MCF 10A (cell line): ENCODE data around the gene PPIG. TPM values are rescaled to one million over a fixed set of nuclear protein-coding genes. Genes with fewer than 3 reads are reported as not detected.

Source experiments
- BruUV-seq: library from RNA; stranded (reverse); fragments of 400-500 nt; replicated peaks from 2 replicates; lab custom pipeline; 2021; lab: Mats Ljungman, UMichigan
- CTCF ChIA-PET: fragments of 300-600 bp; sonication (Branson Sonifier 250); formaldehyde crosslinking; extraction: SDS; loops from one replicate; lab custom pipeline; 2021; ENCODE audit warnings: antibody characterized with exemption, inconsistent platforms; lab: Yijun Ruan, JAX
- POLR2A ChIA-PET: fragments of 300-600, 350-650 bp; sonication (Branson Sonifier 250); formaldehyde crosslinking; extraction: SDS; loops from one replicate; lab custom pipeline; 2020; ENCODE audit warnings: antibody characterized with exemption, inconsistent platforms; lab: Yijun Ruan, JAX
- DNase-seq: peaks from one replicate; pipeline ENCODE4 v3.0.0-alpha.2; 2018; ENCODE audit not compliant: unreplicated experiment
- H3K27ac Mint-ChIP-seq: one replicate; pipeline ENCODE4 v1.8.0; 2022; ENCODE audit warnings: mild to moderate bottlenecking, low read depth, mixed read lengths; ENCODE audit not compliant: unreplicated experiment
- H3K27me3 Mint-ChIP-seq: one replicate; pipeline ENCODE4 v1.8.0; 2022; ENCODE audit warnings: mixed read lengths; ENCODE audit not compliant: insufficient read depth, unreplicated experiment
- H3K36me3 Mint-ChIP-seq: one replicate; pipeline ENCODE4 v1.8.0; 2022; ENCODE audit warnings: mild to moderate bottlenecking, moderate library complexity, mixed read lengths; ENCODE audit not compliant: insufficient read depth, unreplicated experiment
- H3K4me1 Mint-ChIP-seq: one replicate; pipeline ENCODE4 v1.8.0; 2022; ENCODE audit warnings: mixed read lengths; ENCODE audit not compliant: insufficient read depth, unreplicated experiment
- H3K4me3 Mint-ChIP-seq: one replicate; pipeline ENCODE4 v1.8.0; 2022; ENCODE audit warnings: mild to moderate bottlenecking, moderate library complexity, mixed read lengths; ENCODE audit not compliant: unreplicated experiment
- H3K9me3 Mint-ChIP-seq: one replicate; pipeline ENCODE4 v1.8.0; 2022; ENCODE audit warnings: mixed read lengths; ENCODE audit not compliant: unreplicated experiment
- CTCF ChIP-seq: fragments of 200-600 bp; IDR thresholded peaks from one replicate; pipeline ENCODE4 v1.8.0; 2022; ENCODE audit warnings: antibody characterized with exemption, mild to moderate bottlenecking; ENCODE audit not compliant: unreplicated experiment
- intact Hi-C: fragments of 100-400 bp; cut with micrococcal nuclease; formaldehyde crosslinking; loops from 2 replicates; pipeline ENCODE4 v1.14.1; 2022
- total RNA-seq: library from RNA; stranded (reverse); gene quantifications from 2 replicates; pipeline ENCODE4 v1.2.3, GENCODE V29; 2022

The PPIG gene
- total RNA-seq, 1 experiment from 2014 or later = 64.7 TPM

- BruUV-seq = no TSS peak
- TF ChIP-seq CTCF = no peak
- Mint-ChIP-seq H3K4me1 (no peaks in the 10 kb centered on the region), H3K27me3 (no peaks in the 10 kb centered on the region), H3K27ac (no peak overlapping the region), H3K9me3 (no peaks in the 10 kb centered on the region), H3K36me3 (peaks cover 22% of the 10 kb centered on the region), H3K4me3 (no peak overlapping the region)
- ChIA-PET CTCF (no interaction called here), POLR2A (interaction anchor here (0.8 to 1.1 kb wide), 3 partner anchors 8 to 54 kb away, joined by 3 to 4 read pairs (median 3); no protein-coding TSS in a partner anchor)
- peak; percentile 62 for DNase-seq
- intact Hi-C loops = no loop called here
Measured at GRCh38 chr2:169637620-169638019, 53.5 kb downstream of the PPIG start.

- H3K9me3 Mint-ChIP-seq = no peaks in the 10 kb centered on the region
- no peak for DNase-seq
- no TSS peak for BruUV-seq
- intact Hi-C loops = no loop called here
- POLR2A ChIA-PET = interaction anchor here (1.9 kb wide), 1 partner anchor 27 kb away, joined by 5 read pairs; no protein-coding TSS in a partner anchor
- no peak overlapping the region for H3K4me3 Mint-ChIP-seq
- no peak for TF ChIP-seq CTCF
- no peaks in the 10 kb centered on the region for H3K27me3 Mint-ChIP-seq
- no peaks in the 10 kb centered on the region for H3K4me1 Mint-ChIP-seq
- no peak overlapping the region for H3K27ac Mint-ChIP-seq
- CTCF ChIA-PET = interaction anchor here (0.6 to 1.9 kb wide), 2 partner anchors 14 to 54 kb away, joined by 4 to 6 read pairs; no protein-coding TSS in a partner anchor
- H3K36me3 Mint-ChIP-seq = peaks cover 21% of the 10 kb centered on the region
Measured at GRCh38 chr2:169640104-169640503, 56.0 kb downstream of the PPIG start.

GRCh38 chr2:169641464-169641863, 57.3 kb downstream of the PPIG start:
- Mint-ChIP-seq H3K36me3 (peaks cover 21% of the 10 kb centered on the region), H3K27ac (no peak overlapping the region), H3K4me1 (no peaks in the 10 kb centered on the region), H3K27me3 (no peaks in the 10 kb centered on the region), H3K4me3 (no peak overlapping the region), H3K9me3 (no peaks in the 10 kb centered on the region)
- BruUV-seq = no TSS peak
- intact Hi-C loops = no loop called here
- TF ChIP-seq CTCF = no peak
- CTCF ChIA-PET = no interaction called here
- POLR2A ChIA-PET = interaction anchor here (1.1 kb wide), 2 partner anchors 9 to 14 kb away, joined by 3 to 4 read pairs; no protein-coding TSS in a partner anchor
- no peak for DNase-seq

- no peak overlapping the region for H3K27ac Mint-ChIP-seq
- peaks cover 17% of the 10 kb centered on the region for H3K36me3 Mint-ChIP-seq
- no peaks in the 10 kb centered on the region for H3K9me3 Mint-ChIP-seq
- no peak for TF ChIP-seq CTCF
- intact Hi-C loops = no loop called here
- ChIA-PET POLR2A (interaction anchor here (0.5 to 1.2 kb wide), 4 partner anchors 8 to 240 kb away, joined by 3 to 5 read pairs (median 3); no protein-coding TSS in a partner anchor), CTCF (interaction anchor here (0.6 kb wide), 1 partner anchor 26 kb away, joined by 3 read pairs; no protein-coding TSS in a partner anchor)
- BruUV-seq = no TSS peak
- no peaks in the 10 kb centered on the region for H3K4me1 Mint-ChIP-seq
- H3K4me3 Mint-ChIP-seq = no peak overlapping the region
- no peaks in the 10 kb centered on the region for H3K27me3 Mint-ChIP-seq
- no peak for DNase-seq
Measured at GRCh38 chr2:169644173-169644572, 60.0 kb downstream of the PPIG start.
